Skeletal muscle tissue (tissue), 4 donors: Measurements from ENCODE around the gene STK10. TPM values are rescaled to one million over a fixed set of nuclear protein-coding genes. Genes with fewer than 3 reads are reported as not detected.

Source experiments
- H3K27ac ChIP-seq: one replicate; pipeline ENCODE4 v1.7.0; 2013; ENCODE audit warnings: mild to moderate bottlenecking, low read depth, low read length, inconsistent platforms
- H3K27me3 ChIP-seq, 3 donors: one replicate each; pipeline ENCODE4 v1.7.0; 2013; ENCODE audit warnings: low read length in 3 of 3; ENCODE audit not compliant: control insufficient read depth in 3 of 3, insufficient read depth in 3 of 3
- H3K36me3 ChIP-seq, 3 donors: one replicate each; pipeline ENCODE4 v1.7.0; 2013; ENCODE audit warnings: low read length in 3 of 3; ENCODE audit not compliant: control insufficient read depth in 3 of 3, insufficient read depth in 3 of 3
- H3K4me1 ChIP-seq, 3 donors: one replicate each; pipeline ENCODE4 v1.7.0; 2013; ENCODE audit warnings: low read length in 3 of 3, mild to moderate bottlenecking in 3 of 3; ENCODE audit not compliant: control insufficient read depth in 3 of 3, insufficient read depth in 3 of 3
- H3K4me3 ChIP-seq, 3 donors: one replicate each; pipeline ENCODE4 v1.7.0; 2013; ENCODE audit warnings: low read length in 3 of 3
- H3K9ac ChIP-seq, 3 donors: one replicate each; pipeline ENCODE4 v1.7.0; 2013; ENCODE audit warnings: low read length in 3 of 3, mild to moderate bottlenecking in 3 of 3, moderate library complexity in 2 of 3, low read depth in 1 of 3
- H3K9me3 ChIP-seq, 3 donors: one replicate each; pipeline ENCODE4 v1.7.0; 2013; ENCODE audit warnings: low read length in 3 of 3; ENCODE audit not compliant: control insufficient read depth in 3 of 3
- total RNA-seq: library from RNA; depleted of rRNA; stranded (reverse); fragments of >200 nt; gene quantifications from one replicate; pipeline ENCODE4 v1.2.3, GENCODE V29; 2014
- donor health status: Osteomylitis.

The STK10 gene
- total RNA-seq, 1 donor from 2014 or later: 12.0 TPM

GRCh38 chr5:172168311-172168710, 19.7 kb downstream of the STK10 start:
- Histone ChIP-seq H3K4me1 (peaks cover 43 to 71% (median 50%) of the 10 kb centered on the region in 3 donors), H3K36me3 (no peaks in the 10 kb centered on the region), H3K27me3 (no peaks in the 10 kb centered on the region), H3K4me3 (peak overlapping the region; percentile 1 to 42 (median 27)), H3K27ac (peak overlapping the region; percentile 65), H3K9me3 (no peaks in the 10 kb centered on the region), H3K9ac (peak overlapping the region; percentile 30 to 57 (median 45))

DNA sequence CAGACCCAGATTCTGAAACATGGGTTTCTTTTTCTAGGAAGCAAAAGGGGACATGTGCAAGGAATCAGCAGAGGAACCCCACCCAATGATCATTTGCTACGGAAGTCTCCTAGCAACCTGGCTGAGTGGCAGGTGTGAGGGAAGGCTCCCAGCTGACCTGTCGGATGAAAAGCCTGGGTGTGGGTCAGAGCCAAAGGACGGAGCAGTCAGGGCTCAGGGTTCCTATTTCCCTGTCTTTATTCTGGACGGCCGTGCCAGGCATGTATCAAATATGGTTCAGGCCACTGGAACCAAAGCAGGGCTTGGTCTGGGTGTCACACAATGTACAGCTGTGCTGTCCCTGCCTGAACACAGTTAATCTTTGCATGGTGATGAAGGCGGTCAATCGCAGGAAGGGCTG, 20.1 kb downstream of the STK10 start:
- Histone ChIP-seq H3K27ac (peak overlapping the region; percentile 65), H3K9me3 (no peaks in the 10 kb centered on the region), H3K9ac (peak overlapping the region; percentile 30 to 57 (median 45)), H3K4me1 (peaks cover 43 to 71% (median 48%) of the 10 kb centered on the region in 3 donors), H3K4me3 (peak overlapping the region; percentile 1 to 42 (median 27)), H3K27me3 (no peaks in the 10 kb centered on the region), H3K36me3 (no peaks in the 10 kb centered on the region)

GRCh38 chr5:172166030-172166826, 21.8 kb downstream of the STK10 start:
- Histone ChIP-seq H3K4me1 (peaks cover 45 to 68% (median 50%) of the 10 kb centered on the region in 3 donors), H3K4me3 (no peak overlapping the region), H3K36me3 (no peaks in the 10 kb centered on the region), H3K27ac (no peak overlapping the region), H3K9ac (no peak overlapping the region), H3K27me3 (no peaks in the 10 kb centered on the region), H3K9me3 (no peaks in the 10 kb centered on the region)

DNA sequence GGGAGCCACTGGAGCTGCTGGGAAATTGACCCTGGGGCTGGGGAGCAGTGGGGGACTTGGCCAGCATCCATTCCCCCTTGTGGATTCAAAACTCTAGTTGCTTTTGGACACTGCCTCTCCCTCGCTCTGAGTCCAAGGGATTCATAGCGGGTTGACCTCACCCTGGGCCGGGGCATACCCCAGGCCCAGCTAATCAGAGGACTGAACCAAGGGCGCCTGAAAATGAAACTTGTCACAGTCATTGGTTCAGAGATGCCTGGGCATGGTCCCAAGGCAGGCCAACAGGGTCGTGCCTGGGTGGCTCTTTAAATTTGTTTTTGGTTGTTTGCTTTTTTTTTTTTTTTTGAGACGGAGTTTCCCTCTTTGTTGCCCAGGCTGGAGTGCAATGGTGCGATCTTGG, 22.6 kb downstream of the STK10 start:
- H3K9me3 ChIP-seq: no peaks in the 10 kb centered on the region
- peaks cover 47 to 61% (median 47%) of the 10 kb centered on the region in 3 donors for H3K4me1 ChIP-seq
- H3K9ac ChIP-seq: no peak overlapping the region
- no peaks in the 10 kb centered on the region for H3K36me3 ChIP-seq
- H3K4me3 ChIP-seq: no peak overlapping the region
- H3K27ac ChIP-seq: no peak overlapping the region
- H3K27me3 ChIP-seq: no peaks in the 10 kb centered on the region

DNA sequence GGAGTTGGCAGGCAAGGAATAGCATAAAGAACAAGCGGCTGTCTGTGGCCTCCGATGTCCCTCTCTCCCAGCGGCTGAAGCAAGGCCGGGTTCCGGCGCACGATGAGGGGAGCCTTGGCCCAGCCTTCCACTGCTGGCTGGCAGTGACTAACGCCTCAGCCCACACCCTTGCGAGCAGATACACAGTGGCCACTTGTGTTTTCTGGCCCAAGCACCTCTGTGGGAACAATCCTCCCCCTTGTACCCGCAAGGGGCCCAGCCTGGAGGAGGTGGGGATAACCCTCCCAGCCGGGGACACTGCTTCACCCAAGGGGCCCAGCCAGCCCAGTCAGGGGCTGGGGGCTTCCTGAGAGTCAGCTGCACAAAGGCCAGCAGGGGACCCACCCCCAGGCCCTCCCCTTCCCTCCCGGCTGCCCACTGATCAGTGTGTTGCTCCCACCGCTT, 23.2 kb downstream of the STK10 start:
- peaks cover 42 to 55% (median 45%) of the 10 kb centered on the region in 3 donors for H3K4me1 ChIP-seq

DNA sequence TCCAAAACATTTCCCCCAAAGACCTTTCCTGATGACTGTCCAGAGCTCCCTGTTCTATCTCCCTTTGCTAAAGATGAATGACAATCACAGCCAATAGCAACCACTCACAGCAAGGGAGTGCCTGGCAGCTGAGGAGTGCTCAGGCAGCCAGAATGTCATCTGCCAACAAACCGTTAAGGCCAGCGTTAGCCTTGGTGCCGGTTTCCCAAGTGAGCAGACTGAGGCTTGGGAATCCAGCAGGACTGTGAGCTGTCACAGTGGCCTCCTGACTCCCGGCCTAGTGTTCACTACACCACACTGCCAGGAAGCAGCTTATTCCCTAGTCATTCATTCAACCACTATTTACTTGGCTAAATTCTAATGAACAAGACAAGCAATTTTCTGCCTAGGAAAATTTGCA, 24.7 kb downstream of the STK10 start:
- Histone ChIP-seq H3K4me1 (peaks cover 28 to 41% (median 34%) of the 10 kb centered on the region in 3 donors), H3K36me3 (no peaks in the 10 kb centered on the region), H3K9ac (no peak overlapping the region), H3K9me3 (no peaks in the 10 kb centered on the region), H3K4me3 (no peak overlapping the region), H3K27me3 (no peaks in the 10 kb centered on the region), H3K27ac (peak overlapping the region; percentile 36)

More for the DNA sequence above, 23.2 kb downstream of the STK10 start:
- H3K4me3 ChIP-seq: no peak overlapping the region
- H3K9me3 ChIP-seq: no peaks in the 10 kb centered on the region
- H3K27me3 ChIP-seq: no peaks in the 10 kb centered on the region
- no peak overlapping the region for H3K27ac ChIP-seq
- H3K36me3 ChIP-seq: no peaks in the 10 kb centered on the region
- H3K9ac ChIP-seq: no peak overlapping the region

GRCh38 chr5:172162987-172163343, 25.1 kb downstream of the STK10 start:
- no peaks in the 10 kb centered on the region for H3K36me3 ChIP-seq
- peak overlapping the region; percentile 36 for H3K27ac ChIP-seq
- no peaks in the 10 kb centered on the region for H3K27me3 ChIP-seq
- H3K9ac ChIP-seq: no peak overlapping the region
- peaks cover 24 to 37% (median 31%) of the 10 kb centered on the region in 3 donors for H3K4me1 ChIP-seq
- H3K4me3 ChIP-seq: no peak overlapping the region
- H3K9me3 ChIP-seq: no peaks in the 10 kb centered on the region

GRCh38 chr5:172162323-172162986, 25.6 kb downstream of the STK10 start:
- H3K9me3 ChIP-seq: no peaks in the 10 kb centered on the region
- no peak overlapping the region for H3K27ac ChIP-seq
- H3K27me3 ChIP-seq: no peaks in the 10 kb centered on the region
- no peak overlapping the region for H3K9ac ChIP-seq
- H3K4me1 ChIP-seq: peaks cover 19 to 32% (median 25%) of the 10 kb centered on the region in 3 donors
- H3K36me3 ChIP-seq: no peaks in the 10 kb centered on the region
- H3K4me3 ChIP-seq: no peak overlapping the region

- peaks cover 0 to 3% (median 0%) of the 10 kb centered on the region in 3 donors for H3K36me3 ChIP-seq
- H3K9ac ChIP-seq: no peak overlapping the region
- H3K27me3 ChIP-seq: no peaks in the 10 kb centered on the region
- H3K4me1 ChIP-seq: peaks cover 23 to 31% (median 26%) of the 10 kb centered on the region in 3 donors
- H3K27ac ChIP-seq: no peak overlapping the region
- H3K9me3 ChIP-seq: no peaks in the 10 kb centered on the region
- no peak overlapping the region for H3K4me3 ChIP-seq
Measured at GRCh38 chr5:172160506-172160905, 27.5 kb downstream of the STK10 start.

- Histone ChIP-seq H3K27ac (no peak overlapping the region), H3K9me3 (no peaks in the 10 kb centered on the region), H3K4me3 (no peak overlapping the region), H3K36me3 (peaks cover 0 to 3% (median 0%) of the 10 kb centered on the region in 3 donors), H3K4me1 (peaks cover 14 to 21% (median 19%) of the 10 kb centered on the region in 3 donors), H3K27me3 (no peaks in the 10 kb centered on the region), H3K9ac (no peak overlapping the region)
Measured at GRCh38 chr5:172159016-172159415, 29.0 kb downstream of the STK10 start.
